Prostate gland (tissue), 2 donors: ENCODE results near the gene GPC2.

Source experiments
- POLR2A ChIP-seq: fragments of 450-650 bp; IDR thresholded peaks from one replicate; pipeline ENCODE4 v1.6.1; 2016; ENCODE audit warnings: antibody characterized with exemption, mild to moderate bottlenecking
- POLR2AphosphoS5 ChIP-seq: sonication (generic); formaldehyde crosslinking; IDR thresholded peaks from one replicate; pipeline ENCODE4 v1.6.1; 2017; ENCODE audit warnings: antibody characterized with exemption
- TF ChIP-seq, protein P1 (sequence below), 4 experiments: fragments of 200-600 bp in 2 of 4; fragments of 450-650 bp in 2 of 4; sonication (generic) in 2 of 4; IDR thresholded peaks; 1 replicate in 3 of 4; 2 replicates in 1 of 4; pipeline ENCODE4 v1.5.1; 2016 to 2019; ENCODE audit warnings: antibody characterized with exemption in 4 of 4, mild to moderate bottlenecking in 2 of 4, moderate library complexity in 2 of 4

DNA sequence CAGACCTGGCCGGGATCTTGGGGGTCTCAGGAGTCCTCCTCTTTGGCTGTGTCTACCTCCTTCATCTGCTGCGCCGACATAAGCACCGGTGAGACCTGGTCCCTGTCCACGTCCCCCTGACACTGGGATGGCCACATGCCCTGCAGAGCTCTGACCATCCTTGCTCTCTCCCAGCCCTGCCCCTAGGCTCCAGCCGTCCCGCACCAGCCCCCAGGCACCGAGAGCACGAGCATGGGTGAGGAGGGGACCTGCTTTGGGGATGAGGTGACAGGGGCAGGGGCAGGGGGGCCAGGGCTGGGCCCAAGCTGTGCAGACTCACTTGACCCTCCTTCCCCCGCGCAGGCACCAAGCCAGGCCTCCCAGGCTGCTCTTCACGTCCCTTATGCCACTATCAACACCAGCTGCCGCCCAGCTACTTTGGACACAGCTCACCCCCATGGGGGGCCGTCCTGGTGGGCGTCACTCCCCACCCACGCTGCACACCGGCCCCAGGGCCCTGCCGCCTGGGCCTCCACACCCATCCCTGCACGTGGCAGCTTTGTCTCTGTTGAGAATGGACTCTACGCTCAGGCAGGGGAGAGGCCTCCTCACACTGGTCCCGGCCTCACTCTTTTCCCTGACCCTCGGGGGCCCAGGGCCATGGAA lies 43.5 kb upstream of the GPC2 start:
- TF ChIP-seq POLR2A (no peak), POLR2AphosphoS5 (no peak)
- TF ChIP-seq, protein P1, sequence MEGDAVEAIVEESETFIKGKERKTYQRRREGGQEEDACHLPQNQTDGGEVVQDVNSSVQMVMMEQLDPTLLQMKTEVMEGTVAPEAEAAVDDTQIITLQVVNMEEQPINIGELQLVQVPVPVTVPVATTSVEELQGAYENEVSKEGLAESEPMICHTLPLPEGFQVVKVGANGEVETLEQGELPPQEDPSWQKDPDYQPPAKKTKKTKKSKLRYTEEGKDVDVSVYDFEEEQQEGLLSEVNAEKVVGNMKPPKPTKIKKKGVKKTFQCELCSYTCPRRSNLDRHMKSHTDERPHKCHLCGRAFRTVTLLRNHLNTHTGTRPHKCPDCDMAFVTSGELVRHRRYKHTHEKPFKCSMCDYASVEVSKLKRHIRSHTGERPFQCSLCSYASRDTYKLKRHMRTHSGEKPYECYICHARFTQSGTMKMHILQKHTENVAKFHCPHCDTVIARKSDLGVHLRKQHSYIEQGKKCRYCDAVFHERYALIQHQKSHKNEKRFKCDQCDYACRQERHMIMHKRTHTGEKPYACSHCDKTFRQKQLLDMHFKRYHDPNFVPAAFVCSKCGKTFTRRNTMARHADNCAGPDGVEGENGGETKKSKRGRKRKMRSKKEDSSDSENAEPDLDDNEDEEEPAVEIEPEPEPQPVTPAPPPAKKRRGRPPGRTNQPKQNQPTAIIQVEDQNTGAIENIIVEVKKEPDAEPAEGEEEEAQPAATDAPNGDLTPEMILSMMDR (IDR thresholded peaks at IDR 0.05) = no peak
